Spleen (tissue), 11 donors: ENCODE results near the gene USP34. TPM values are rescaled to one million over a fixed set of nuclear protein-coding genes. Genes with fewer than 3 reads are reported as not detected.

ENCODE experiments used
- DNase-seq: peaks from one replicate; pipeline ENCODE4 v3.0.0-alpha.2; 2020
- H3K27ac ChIP-seq, 8 donors: fragments of 200-600 bp; sonication (generic) in 7 of 8; 1 replicate in 4 of 8; 2 replicates in 4 of 8; pipeline versions ENCODE4 v1.5.0 to v1.8.0; 2016 to 2021; ENCODE audit warnings: inconsistent platforms in 4 of 8, mild to moderate bottlenecking in 4 of 8, moderate library complexity in 1 of 8
- H3K27me3 ChIP-seq, 7 donors: fragments of 200-600 bp; sonication (generic) in 6 of 7; replicated peaks in 1 of 7; 1 replicate in 4 of 7; 2 replicates in 3 of 7; pipeline versions ENCODE4 v1.5.0 to v1.8.0; 2016 to 2021; ENCODE audit warnings: inconsistent platforms in 3 of 7, mild to moderate bottlenecking in 1 of 7
- H3K36me3 ChIP-seq, 6 donors: fragments of 200-600 bp; sonication (generic) in 5 of 6; 1 replicate in 4 of 6; 2 replicates in 2 of 6; pipeline versions ENCODE4 v1.5.0 to v1.8.0; 2016 to 2021; ENCODE audit warnings: inconsistent platforms in 2 of 6
- H3K4me1 ChIP-seq, 6 donors: fragments of 200-600 bp; sonication (generic) in 5 of 6; 1 replicate in 3 of 6; 2 replicates in 3 of 6; pipeline versions ENCODE4 v1.5.0 to v1.8.0; 2016 to 2021; ENCODE audit warnings: inconsistent platforms in 3 of 6
- H3K4me3 ChIP-seq, 8 donors: fragments of 200-600 bp; sonication (generic) in 7 of 8; 1 replicate in 4 of 8; 2 replicates in 4 of 8; pipeline versions ENCODE4 v1.5.0 to v1.8.0; 2016 to 2021; ENCODE audit warnings: inconsistent platforms in 4 of 8, mild to moderate bottlenecking in 4 of 8, moderate library complexity in 2 of 8
- H3K9me3 ChIP-seq, 8 donors: fragments of 200-600 bp; sonication (generic) in 7 of 8; 1 replicate in 4 of 8; 2 replicates in 4 of 8; pipeline versions ENCODE4 v1.5.0 to v1.8.0; 2016 to 2021; ENCODE audit warnings: inconsistent platforms in 4 of 8
- POLR2A ChIP-seq, 3 donors: fragments of 450-650 bp; IDR thresholded peaks; one replicate each; pipeline ENCODE4 v1.5.1; 2017; ENCODE audit warnings: antibody characterized with exemption in 3 of 3, mild to moderate bottlenecking in 1 of 3
- POLR2AphosphoS5 ChIP-seq, 3 donors: sonication (generic); formaldehyde crosslinking; IDR thresholded peaks; one replicate each; pipeline ENCODE4 v1.5.1; 2017; ENCODE audit warnings: antibody characterized with exemption in 3 of 3
- WGBS, 5 donors: extraction: QIAGEN DNeasy Blood & Tissue Kit in 3 of 5; methylation state at CpG; one replicate each; pipeline versions ENCODE4 v1.1.5 to v1.1.7; 2013 to 2018; 5-methylcytosine and 5-hydroxymethylcytosine counted together
- intact Hi-C: fragments of 100-400 bp; cut with DNase I; formaldehyde crosslinking; loops from one replicate; pipeline ENCODE4 v1.15.0; 2023; ENCODE audit warnings: low total_unique reads
- polyA plus RNA-seq, 3 donors: library from polyadenylated mRNA; stranded (reverse); fragments of 200-250 nt; gene quantifications; one replicate each; pipeline ENCODE4 v1.2.1, GENCODE V29; 2013
- total RNA-seq, 7 donors: library from RNA; depleted of rRNA in 3 of 7; stranded (reverse); fragments of >200 nt in 3 of 7; fragmentation: NEBNext Ultra II Directional in 4 of 7; extraction: Animal tissue kit (Norgen Biotek cat#: 25700) in 4 of 7; gene quantifications; one replicate each; pipeline versions ENCODE4 v1.1.0 to v1.2.1, GENCODE V29; 2016 to 2021
- TF ChIP-seq, protein P1 (sequence below), 11 experiments: fragments of 200-600 bp in 7 of 11; fragments of 450-650 bp in 4 of 11; sonication (generic) in 4 of 11; IDR thresholded peaks in 8 of 11; conservative IDR thresholded peaks in 3 of 11; 1 replicate in 7 of 11; 2 replicates in 4 of 11; pipeline versions ENCODE4 v1.4.0 to v1.8.0; 2016 to 2021; ENCODE audit warnings: antibody characterized with exemption in 11 of 11, inconsistent platforms in 4 of 11, mild to moderate bottlenecking in 1 of 11
- donor health status: healthy with polysubstance abuse.
- donor health status: DM: no; HTN: no; CAD: no; lungs with moderate emphysema.
- donor health status: DM: no; HTN: no; CAD: no.
- donor health status: Bipolar disorder and iron deficiency.
- donor health status: healthy.
- donor health status: DM: no; HTN: no; CAD: no.
- donor health status: DM: yes; HTN: yes; CAD: no.

USP34 gene
- total and polyA plus RNA-seq, 10 donors = 52.1 to 222 (median 142) TPM

DNA sequence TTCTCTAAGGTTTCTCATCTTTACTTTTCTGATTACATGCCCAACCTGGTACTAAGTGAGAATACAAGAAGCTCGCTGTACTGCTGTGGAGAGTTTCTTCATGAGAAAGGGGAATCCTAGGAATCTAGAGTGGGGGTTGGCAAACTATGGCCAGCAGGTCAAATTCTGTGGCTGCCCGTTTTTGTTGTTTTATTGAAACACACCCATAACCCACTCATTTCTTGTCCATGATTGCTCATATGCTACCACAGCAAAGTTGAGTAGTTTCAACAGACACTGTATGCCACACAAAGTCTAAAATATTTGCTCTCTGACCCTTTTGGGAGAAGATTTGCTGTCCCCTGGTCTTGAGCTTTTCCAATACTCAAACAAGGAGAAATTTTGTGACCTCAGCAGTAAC is 250.1 kb downstream of the USP34 start:
- no peak overlapping the region for H3K27ac ChIP-seq
- DNase-seq = no peak
- no peaks in the 10 kb centered on the region for H3K9me3 ChIP-seq
- no peak overlapping the region for H3K4me3 ChIP-seq
- H3K4me1 ChIP-seq = no peaks in the 10 kb centered on the region
- WGBS, 5 donors = 79 to 93% (median 87%) methylated on average over 2 of the region's 2 CpGs
- peaks cover 0 to 99% (median 47%) of the 10 kb centered on the region in 6 donors for H3K36me3 ChIP-seq
- TF ChIP-seq POLR2A (IDR thresholded peaks at IDR 0.05) (no peak), POLR2AphosphoS5 (IDR thresholded peaks at IDR 0.05) (no peak)
- TF ChIP-seq, protein P1, sequence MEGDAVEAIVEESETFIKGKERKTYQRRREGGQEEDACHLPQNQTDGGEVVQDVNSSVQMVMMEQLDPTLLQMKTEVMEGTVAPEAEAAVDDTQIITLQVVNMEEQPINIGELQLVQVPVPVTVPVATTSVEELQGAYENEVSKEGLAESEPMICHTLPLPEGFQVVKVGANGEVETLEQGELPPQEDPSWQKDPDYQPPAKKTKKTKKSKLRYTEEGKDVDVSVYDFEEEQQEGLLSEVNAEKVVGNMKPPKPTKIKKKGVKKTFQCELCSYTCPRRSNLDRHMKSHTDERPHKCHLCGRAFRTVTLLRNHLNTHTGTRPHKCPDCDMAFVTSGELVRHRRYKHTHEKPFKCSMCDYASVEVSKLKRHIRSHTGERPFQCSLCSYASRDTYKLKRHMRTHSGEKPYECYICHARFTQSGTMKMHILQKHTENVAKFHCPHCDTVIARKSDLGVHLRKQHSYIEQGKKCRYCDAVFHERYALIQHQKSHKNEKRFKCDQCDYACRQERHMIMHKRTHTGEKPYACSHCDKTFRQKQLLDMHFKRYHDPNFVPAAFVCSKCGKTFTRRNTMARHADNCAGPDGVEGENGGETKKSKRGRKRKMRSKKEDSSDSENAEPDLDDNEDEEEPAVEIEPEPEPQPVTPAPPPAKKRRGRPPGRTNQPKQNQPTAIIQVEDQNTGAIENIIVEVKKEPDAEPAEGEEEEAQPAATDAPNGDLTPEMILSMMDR (IDR thresholded peaks at IDR 0.05 in 8 of 11, conservative IDR thresholded peaks at IDR 0.05 in 3 of 11) = no peak
- H3K27me3 ChIP-seq = no peaks in the 10 kb centered on the region
- intact Hi-C loops = no loop called here

DNA sequence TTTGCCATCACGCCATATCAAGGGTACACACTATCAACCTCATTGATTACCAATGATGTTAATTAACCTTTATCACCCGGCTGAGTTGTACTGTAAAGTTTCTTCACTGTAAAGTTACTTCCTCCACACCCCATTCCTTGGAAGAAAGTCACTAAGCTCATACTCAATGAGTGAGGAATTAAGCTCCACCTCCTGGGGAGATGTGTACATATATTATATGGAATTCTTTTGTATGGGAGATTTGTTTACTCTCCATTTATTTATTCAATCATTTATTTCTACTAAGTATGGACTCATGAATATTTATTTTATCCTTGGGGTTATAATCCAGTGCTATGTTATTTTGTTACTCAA is 252.1 kb downstream of the USP34 start:
- 92 to 100% (median 95%) methylated on average over 2 of the region's 2 CpGs for WGBS, 5 donors
- H3K27me3 ChIP-seq = no peaks in the 10 kb centered on the region
- peaks cover 3 to 99% (median 53%) of the 10 kb centered on the region in 6 donors for H3K36me3 ChIP-seq
- no peak overlapping the region for H3K4me3 ChIP-seq
- H3K9me3 ChIP-seq = no peaks in the 10 kb centered on the region
- TF ChIP-seq POLR2AphosphoS5 (IDR thresholded peaks at IDR 0.05) (no peak), POLR2A (IDR thresholded peaks at IDR 0.05) (no peak)
- DNase-seq = no peak
- H3K27ac ChIP-seq = no peak overlapping the region
- intact Hi-C loops = no loop called here
- H3K4me1 ChIP-seq = no peaks in the 10 kb centered on the region

DNA sequence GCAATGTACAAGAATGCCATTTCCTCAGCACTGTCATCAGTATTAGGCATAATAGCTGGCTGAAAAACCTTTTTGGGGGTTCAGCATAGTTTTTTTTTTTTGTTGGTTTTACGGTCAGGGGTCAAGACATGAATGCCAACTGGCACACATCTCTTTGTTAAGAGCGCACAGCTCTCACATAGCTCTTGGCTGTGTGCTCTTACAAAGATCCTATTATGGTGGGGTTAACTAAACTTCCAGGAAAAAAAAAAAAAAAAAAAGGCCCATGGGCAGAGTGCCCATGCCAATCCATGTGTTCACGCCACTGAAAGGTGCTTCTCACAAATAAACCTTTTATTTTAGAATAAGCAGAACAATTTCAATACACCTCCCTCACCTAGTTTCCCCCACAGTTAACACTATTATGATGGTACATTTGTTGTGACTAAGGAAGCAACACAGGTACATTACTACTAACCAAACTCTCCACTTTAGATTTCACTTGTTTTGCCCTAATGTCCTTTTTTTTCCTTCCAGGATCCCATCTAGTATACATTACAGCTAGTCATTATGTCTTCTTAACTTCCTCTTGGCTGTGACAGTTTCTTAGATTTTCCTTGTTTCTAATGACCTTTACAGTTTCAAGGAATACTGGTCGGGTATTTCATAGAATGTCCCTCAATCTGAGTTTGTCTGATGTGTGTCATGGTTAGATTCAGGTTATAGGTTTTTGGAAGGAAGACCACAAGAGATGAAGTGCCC is 252.6 kb downstream of the USP34 start:
- intact Hi-C loops = no loop called here

DNA sequence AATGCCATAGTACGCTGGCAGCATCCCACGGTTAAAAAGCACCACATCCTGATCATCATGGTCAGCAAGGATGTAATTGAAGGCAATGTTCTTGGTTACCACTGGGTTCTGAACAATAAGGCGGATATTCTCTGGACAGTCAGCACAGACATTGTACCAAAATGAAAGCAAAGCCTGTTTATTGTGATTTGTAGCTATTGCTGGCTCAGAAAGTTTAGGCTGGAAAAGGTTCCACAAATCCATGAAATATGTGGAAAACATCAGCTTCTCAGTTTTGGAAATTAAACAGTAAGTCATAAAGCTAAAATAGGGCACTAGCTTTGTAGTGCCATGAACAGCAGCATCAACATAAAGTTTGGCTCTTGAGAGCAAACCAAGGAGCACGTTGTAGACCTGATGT is 256.7 kb downstream of the USP34 start:
- no peak for TF ChIP-seq POLR2AphosphoS5 (IDR thresholded peaks at IDR 0.05)
- TF ChIP-seq, protein P1 (IDR thresholded peaks at IDR 0.05 in 8 of 11, conservative IDR thresholded peaks at IDR 0.05 in 3 of 11) = no peak
- TF ChIP-seq POLR2A (IDR thresholded peaks at IDR 0.05) = no peak
- intact Hi-C loops = no loop called here

More for the DNA sequence above, 252.6 kb downstream of the USP34 start:
- DNase-seq = no peak
- H3K27me3 ChIP-seq = no peaks in the 10 kb centered on the region
- H3K36me3 ChIP-seq = peaks cover 3 to 99% (median 52%) of the 10 kb centered on the region in 6 donors
- H3K9me3 ChIP-seq = no peaks in the 10 kb centered on the region
- no peak overlapping the region for H3K27ac ChIP-seq
- 95 to 98% (median 96%) methylated on average over 4 of the region's 4 CpGs for WGBS, 5 donors
- no peaks in the 10 kb centered on the region for H3K4me1 ChIP-seq
- no peak for TF ChIP-seq POLR2A (IDR thresholded peaks at IDR 0.05)
- no peak for TF ChIP-seq POLR2AphosphoS5 (IDR thresholded peaks at IDR 0.05)
- TF ChIP-seq, protein P1 (IDR thresholded peaks at IDR 0.05 in 8 of 11, conservative IDR thresholded peaks at IDR 0.05 in 3 of 11) = no peak
- H3K4me3 ChIP-seq = no peak overlapping the region

More for the DNA sequence above, 256.7 kb downstream of the USP34 start:
- no peak overlapping the region for H3K27ac ChIP-seq
- no peaks in the 10 kb centered on the region for H3K9me3 ChIP-seq
- no peaks in the 10 kb centered on the region for H3K4me1 ChIP-seq
- peaks cover 3 to 99% (median 48%) of the 10 kb centered on the region in 6 donors for H3K36me3 ChIP-seq
- H3K27me3 ChIP-seq = no peaks in the 10 kb centered on the region
- DNase-seq = no peak
- 90 to 97% (median 95%) methylated on average over 4 of the region's 4 CpGs for WGBS, 5 donors
- no peak overlapping the region for H3K4me3 ChIP-seq
